NCI-H2029 treated with DMSO at 0.1 percent for 48 hours (cell line): ENCODE measurements around the gene GATAD2B.
"Not testable (repeated sequence)": the region's sequence is repeated elsewhere in the genome, so short reads cannot be mapped to it uniquely, and the experiment has no call there.

Experiments
- DNase-seq: peaks from one replicate; lab custom pipeline; 2025; lab: John Stamatoyannopoulos, UW

GATAD2B gene

DNA sequence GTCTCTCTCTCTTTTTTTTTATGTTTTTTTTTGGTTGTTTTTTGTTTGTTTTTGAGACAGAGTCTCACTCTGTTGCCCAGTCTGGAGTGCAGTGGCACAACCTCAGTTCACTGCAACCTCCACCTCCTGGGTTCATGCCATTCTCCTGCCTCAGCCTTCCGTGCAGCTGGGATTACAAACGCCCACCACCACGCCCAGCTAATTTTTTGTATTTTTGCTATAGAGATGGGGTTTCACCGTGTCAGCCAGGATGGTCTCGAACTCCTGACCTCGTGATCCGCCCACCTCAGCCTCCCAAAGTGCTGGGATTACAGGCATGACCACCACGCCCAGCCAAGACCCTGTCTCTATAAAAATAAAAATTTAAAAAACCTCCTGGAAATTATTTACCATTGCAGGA, 88.8 kb downstream of the GATAD2B start:
- DNase-seq: not testable (repeated sequence)

DNA sequence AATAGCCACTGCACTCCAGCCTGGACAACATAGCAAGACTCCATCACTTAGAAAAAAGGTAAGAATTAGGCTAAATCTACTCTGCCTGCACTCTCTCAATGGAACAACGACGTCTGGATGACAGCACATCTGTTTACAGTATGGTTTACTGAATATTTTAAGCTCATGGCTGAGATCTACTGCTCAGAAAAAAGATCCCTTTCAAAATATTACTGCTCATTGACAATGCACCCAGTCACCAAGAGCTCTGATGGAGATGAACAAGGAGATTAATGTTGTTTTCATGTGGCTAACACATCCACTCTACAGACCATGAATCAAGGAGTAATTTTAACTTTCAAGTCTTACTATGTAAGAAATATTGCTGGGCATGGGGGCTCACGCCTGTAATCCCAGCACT, 89.6 kb downstream of the GATAD2B start:
- no peak for DNase-seq

DNA sequence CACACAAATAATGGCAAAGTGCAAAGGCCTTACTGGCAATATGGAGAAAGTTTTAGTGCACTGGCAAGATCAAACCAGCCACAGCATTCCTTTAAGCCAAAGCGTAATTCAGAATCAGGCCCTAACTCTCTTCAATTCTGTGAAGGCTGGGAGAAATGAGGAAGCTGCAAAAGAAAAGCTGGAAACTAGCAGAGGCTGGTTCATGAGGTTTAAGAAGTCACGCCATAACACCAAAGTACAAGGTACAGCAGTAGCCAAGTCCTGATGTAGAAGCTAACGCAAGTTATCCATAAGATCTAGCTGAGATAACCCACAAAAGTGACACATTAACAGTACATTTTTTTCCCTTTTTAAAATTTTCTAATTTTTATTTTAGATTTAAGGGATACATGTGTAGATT, 90.5 kb downstream of the GATAD2B start:
- DNase-seq: no peak

DNA sequence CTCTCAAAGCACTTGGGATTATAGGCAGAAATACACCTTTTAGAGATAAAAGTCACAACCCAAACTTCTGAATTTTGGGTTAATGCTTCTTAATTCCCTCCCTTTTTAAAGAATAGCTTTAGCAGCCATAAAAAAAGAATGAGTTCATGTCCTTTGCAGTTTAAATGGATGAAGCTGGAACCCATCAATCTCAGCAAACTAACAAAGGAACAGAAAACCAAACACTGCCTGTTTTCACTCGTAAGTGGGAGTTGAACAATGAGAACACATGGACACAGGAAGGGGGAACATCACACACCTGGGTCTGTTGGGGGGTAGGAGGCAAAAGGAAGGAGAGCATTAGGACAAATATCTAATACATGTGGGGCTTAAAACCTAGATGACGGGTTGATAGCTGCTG, 91.7 kb downstream of the GATAD2B start:
- no peak for DNase-seq

DNA sequence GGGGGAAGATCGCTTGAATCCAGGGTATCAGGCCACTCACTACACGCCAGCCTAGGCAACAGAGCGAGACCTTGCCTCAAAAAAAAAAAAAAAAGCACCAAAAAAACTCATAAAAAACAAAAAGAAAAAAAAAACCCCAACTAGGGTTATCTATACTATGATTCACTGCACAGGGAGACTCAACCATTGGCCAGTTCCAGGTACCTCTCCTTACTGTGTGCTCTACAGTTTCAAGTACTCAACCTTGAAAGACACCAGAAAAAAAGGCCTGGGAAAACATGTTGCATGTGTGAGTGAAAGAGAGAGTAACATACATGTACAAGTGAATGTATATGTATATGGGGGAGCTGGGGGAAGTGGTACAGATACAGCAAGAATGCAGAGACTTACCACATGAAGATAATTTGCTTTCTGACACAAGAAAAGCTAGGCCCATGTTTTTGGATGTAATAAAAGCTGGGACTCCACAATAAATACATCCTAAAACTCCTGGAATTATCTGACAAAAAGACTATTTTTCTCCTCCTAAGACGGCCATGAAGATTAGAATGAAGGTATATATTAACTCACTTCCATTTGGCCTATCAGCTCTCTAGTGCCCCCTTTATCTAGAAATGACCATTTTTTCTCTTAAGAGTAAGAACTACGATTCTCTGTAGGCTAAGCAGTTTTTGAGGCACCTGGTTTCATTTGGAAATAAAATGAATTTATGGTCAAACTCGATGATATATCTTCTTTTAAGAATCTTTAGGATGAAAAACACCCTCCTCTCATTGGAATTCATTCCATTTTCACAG, 95.4 kb downstream of the GATAD2B start:
- no peak for DNase-seq

DNA sequence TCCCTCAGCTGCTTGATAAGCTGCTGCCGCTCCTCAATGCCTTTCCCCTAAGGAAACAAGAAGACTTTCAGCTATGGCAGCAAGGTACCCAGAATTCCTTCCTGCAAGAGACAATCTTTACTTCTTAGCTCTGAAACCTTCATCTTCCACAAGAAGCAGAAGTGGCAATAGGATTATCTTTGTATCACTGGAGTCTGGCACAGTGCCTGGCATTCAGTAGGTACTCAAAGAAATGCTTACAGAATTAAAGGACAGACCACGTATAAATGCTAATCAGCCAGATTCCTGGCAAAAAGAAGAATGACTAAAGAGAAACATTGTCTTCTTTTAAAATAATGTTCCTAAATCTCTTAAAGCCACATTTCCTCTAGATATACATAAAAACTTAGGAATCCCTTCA, 103.9 kb downstream of the GATAD2B start:
- DNase-seq: no peak

DNA sequence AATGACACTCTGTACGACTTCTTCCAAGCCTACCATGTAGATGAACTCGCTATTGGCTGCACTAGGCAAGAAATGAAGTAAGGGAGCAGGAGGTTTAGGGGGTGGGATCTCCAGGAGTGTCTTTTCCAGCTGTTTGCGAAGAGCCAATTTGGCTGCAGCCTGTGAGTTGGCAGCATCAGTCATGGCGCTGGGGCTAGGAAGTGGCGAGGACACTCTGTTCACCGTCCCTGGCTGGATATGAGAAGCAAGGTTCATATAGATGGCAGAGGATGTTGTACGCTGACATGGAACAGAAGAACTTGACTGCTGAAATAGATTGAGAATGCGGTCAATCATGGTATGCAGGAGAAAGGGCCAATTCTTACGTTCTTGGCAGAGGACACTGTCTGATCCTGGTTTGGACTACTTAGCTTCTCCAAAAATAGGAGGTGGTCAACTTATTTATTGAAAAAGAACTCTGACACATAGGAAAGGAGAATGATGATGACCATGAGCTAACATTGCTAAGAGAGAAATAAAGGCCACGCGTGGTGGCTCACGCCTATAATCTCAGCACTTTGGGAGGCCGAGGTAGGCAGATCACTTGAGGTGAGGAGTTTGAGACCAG, 106.4 kb downstream of the GATAD2B start:
- DNase-seq: no peak

DNA sequence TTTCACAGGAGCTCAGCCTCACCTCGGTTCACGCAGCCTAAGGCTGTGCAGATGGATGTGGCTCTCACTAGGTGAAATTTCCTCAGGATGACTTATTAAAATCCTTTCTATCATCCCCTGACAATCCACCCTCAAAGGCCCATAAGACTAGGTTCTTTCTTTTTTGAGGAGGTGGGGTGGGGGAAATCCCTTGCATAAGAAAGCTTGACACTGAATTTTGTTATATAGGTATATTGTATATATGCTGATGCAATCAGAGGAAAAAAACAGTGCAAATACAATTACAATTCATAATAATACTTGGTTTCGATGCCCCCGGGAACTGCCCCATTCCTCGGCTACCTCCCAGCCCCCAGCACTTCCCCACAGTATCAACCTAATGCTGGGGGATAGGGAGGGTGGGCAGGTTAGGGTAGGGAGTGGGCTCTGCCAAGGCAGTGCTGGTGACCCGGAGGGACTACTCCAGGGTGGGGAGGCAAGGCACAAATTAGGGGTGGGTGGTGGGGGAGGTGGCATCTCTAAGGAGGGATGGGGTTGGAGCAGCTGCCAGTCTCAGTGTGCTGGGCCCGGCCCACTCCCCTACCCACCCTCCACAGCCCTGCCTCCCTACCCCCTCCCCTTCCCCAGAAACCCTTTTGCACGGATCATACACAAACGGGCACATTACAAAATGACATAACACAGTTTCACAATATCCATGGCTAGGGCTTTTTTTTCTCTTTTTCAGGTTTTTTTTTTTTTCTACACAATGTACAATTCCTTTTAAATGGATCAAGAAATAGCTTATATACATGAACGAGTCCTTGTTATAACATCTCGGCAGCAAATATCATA, 116.7 kb downstream of the GATAD2B start:
- no peak for DNase-seq

DNA sequence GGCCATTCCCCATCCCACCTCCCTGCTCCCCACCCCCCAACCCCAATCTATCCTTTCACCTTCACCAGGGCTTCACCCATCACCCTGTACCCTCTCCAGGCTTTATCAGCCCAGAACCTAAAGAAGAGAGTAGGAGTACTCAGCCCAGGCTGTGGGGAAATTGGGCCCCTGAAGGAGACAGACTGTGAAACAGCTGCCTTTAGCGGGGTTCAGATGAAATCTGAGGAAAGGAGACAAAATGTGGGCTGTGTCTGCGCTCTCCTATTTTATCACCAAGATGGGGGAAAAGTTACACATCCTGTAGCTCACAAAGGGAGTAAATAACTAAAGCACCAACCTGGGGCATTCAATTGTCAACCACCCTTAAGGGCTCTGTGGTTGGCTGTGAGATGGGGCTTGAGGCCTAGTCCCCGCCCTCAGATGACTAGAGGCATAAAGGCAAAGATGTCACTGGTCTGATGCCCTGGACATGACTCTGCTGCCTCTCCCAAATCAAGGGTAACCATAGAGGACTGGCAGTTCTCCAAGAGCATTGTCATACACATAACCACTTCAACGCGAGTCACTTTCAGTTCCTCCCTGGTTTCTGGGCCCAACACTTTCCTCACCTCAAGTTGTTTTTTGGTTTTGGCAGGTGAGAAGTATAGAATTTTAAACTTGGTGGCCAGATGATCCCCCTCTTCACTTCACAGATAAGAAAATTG, 117.6 kb downstream of the GATAD2B start:
- peak; percentile 57 for DNase-seq

DNA sequence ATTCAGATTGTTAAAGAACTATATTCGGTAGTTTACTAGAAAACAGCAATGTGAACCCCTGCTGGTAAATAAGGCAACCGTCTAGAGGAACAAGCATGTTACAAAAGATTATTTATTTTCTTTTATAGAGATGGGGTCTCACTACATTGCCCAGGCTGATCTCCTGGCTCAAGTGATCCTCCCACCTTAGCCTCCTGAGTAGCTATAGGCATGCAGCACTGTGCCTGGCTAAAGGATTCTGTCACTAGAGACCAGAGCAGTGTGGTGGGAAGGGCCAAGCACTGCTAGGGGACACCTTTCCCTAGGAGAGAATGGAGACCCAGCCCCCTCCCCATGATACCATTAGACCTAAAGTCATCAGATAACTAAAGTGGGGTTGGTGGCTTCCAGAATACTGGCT, 118.7 kb downstream of the GATAD2B start:
- DNase-seq: no peak

DNA sequence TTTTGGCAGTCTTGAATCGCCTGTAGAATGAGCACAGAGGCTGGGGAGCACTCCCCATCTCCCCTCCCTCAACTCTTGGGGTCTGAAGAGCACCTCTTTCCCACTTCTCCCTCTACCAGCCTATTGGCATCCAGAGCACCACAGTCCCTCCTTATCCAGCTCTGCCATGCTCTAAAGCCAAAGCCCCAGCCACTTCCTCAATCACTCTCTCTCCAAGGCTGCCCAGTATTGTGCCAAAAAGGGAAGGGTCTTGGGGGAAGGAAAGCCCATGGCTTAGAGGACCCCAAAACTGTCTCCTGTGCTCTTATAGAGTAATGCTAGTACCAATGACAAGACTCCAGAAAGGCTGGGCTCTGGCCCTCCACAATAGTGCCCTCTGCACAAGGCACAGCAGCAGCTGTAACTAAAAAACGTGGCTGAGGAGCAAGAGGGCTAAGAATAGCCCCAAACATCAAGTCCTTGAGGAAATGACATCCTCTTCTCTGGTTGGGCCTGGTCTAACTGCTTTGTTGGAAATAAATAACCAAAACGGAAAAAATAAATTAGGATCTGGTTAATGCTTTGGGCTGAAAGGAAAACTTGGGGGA, 119.2 kb downstream of the GATAD2B start:
- no peak for DNase-seq

DNA sequence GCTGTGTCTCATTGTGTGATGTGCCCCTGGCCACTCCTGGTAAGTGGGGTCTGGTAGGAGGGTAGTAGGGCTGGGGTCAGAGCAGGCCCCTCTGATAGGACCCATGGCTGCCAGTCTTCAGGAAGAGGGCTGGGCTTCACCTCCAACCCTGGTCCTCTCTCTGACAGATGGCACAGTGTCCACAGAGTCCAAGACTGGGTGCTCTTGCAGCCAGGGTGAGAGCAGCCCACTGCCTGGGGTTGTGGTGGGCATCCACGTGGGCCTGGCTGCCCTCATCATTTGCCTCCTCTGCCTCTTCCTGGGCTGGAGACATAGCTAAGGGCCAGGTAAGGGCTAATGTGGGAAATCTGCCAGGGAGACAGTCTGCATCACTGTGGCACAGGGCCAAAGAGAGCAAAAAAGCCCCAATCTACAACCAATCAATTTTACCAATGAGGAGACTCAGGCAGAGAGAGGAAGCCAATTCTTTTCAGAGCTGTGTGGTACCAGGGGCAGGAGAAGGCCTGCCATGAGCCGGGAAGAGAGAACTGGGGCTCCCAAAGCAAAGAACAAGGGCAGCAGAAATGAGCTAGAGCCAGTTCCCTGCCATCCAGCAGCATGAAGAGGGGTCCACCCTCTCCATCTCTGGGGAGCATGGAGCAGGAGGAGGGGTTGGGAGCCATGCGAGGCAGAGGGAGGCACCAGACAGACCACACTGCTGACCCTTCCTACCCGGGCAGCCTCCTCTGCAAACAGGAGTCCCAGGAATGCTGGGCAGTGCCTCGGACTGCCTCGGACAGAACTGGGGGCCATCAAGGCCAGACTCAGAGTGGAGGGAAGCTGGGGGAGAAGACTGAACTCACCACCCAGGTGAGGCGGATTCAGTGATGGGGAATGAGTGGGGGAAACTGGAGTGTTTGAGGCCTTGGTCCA, 120.7 kb downstream of the GATAD2B start:
- DNase-seq: no peak

DNA sequence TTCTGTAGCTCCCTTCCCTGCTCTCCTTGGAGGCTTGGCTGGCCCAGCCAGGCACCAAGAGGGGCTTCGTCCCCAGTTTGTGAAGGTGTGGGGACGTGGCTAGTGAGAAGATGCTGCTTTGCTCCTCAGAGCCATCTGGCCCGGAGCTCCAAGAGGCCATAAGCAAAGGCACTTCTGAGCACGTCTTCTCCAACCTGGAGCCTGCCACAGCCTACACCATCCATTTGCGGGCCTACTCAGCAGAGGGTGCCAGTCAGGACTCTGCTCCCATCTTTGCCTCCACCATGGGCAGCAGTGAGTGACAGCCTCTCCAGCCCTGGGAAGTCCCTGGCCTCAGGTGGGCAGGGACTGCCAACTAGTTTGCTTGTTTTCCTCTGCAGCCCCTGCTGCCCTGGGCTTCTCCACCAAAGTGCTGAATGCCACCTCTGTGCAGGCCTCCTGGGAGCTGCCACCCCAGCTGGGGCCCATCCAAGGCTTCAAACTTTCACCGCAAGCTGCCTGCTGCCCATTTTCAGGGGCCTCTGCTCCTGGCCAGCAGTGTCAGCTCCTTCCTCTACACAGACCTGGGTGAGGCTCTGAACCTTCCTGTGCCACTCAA, 121.6 kb downstream of the GATAD2B start:
- no peak for DNase-seq

DNA sequence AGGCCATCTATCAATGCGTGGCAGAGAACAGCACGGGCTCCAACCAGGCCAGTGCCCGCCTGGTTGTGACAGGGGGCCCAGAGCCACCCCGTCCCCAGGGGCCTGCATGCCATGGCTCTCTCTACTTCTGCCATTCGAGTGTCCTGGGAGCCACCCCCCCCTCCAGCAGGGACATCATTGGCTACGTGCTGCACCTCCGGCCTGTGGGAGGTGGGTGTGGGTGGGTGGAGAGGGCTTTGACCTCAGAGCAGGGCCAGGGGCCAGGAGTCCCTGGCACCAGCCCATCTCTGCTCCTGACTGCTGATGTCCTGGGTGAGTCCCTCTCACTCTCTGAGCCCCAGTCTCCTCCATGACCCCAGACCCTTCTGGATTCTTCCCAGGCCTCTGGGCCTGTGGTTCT, 122.3 kb downstream of the GATAD2B start:
- no peak for DNase-seq

DNA sequence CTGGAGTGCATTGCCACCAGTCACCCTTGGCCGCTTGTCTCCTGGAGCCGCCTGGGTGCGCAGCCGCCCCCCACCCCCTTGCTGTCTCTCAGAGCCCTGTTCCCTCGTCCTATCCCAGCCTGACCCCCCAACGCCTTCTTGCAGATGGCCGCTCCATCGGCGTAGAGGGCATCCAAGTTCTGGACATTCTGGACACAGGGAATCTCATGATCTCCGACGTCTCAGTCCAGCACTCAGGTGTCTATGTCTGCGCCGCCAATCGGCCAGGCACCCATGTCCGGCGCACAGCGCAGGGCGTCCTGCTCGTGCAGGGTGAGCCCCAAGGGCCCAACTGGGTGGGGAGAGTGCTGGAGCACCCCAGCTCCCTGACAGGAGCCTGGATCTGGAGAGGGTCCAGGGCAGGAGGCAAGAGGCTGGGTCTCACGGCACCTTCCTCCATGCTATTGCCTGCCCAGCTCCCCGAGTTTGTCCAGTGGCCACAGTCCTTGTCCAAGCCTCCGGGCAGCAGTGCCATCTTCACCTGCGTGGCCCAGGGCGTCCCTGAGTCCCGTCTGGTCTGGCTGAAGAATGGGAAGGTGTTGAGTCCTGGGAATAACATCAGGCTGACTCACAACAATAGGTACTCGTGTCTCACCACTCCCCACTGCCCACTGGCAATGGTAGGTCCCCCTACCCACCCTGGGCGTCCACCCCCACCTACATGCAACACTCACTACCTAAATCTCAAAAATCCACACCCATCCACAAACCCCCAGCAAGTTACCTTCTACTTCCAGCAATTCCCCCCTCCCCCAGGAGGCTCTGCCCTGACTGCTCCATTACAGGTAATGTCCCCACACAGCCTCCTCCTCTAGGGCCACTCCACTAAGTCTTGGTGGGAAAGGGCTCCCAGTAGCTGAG, 123.0 kb downstream of the GATAD2B start:
- no peak for DNase-seq

DNA sequence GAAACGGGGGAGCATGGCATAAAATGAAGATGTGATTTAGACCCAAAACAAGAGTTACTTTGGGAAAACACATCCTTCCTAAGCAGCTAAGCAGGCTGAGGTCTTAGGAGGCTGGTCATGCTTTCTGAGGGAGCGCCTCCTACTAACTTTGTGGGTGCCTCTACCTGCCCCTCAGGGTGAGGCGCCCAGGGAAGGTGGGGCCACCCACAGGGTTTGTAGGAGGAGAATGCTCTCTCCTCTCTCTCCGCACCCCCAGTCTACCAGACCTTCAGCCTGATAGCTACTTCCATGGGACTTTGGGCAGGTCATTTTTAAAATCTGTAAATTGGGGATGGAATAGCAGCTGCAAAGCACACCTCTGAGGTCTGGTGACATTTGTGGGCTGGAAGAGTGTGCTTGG, 123.8 kb downstream of the GATAD2B start:
- no peak for DNase-seq

DNA sequence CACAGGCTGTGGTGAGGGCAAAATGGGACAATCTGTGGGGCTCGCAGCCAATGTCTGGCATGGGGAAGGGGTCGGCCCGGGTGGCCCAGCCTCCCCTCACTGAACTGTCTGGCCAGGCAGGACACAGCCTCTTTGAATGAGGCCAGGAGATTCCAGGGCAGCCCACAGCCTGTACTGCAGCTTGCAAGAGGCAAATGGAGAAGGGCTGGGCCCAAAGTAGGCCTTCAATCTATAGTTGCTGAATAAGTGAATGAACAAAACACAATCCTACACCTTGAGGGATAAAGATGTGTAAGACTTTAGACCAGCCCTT, 124.3 kb downstream of the GATAD2B start:
- DNase-seq: no peak

DNA sequence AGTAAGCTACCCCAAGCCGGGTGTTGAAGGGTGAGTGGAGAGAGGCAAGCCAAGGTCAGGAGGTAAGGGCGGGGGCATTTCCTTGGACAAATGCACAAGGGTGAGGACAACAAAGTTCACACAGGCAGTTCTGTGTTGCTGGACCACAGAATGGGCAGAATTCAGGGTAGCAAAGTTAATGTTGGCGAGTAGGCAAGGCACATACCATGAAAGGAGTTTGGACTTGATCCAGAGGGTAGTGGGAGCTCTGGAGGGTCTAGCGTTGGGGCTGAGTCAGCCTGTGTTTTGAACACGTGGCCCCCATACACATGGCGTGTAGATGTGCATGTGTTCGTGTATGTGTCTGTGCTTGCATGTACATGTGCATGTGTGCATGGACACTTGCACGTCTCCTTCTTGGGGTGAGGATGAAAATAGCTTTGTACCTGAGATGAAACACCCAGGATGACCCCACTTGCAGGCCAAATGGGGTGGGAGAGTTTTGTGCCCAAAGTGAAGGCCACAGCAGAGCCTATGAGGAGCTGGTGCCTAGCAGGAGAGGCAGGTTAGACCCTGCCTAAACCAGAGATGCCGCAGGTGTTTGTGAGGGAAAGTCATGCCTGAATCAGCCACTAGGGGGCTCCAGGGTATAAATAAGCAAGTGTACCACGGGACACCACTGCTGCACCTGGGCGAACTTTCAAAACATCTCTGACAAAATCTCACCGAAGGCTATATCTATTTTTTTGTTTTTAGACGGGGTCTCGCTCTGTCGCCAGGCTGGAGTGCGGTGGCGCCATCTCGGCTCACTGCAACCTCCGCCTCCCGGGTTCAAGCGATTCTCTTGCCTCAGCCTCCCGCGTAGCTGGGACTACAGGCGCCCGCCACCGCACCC, 125.7 kb downstream of the GATAD2B start:
- DNase-seq: peak; percentile 50
